CD4-positive, alpha-beta T cell treated with Interleukin-15 for 4 hours (primary cell): Measurements from ENCODE around the gene KLF3.

Experiments
- DNase-seq: peaks from one replicate; pipeline ENCODE4 v3.0.0-alpha.2; 2020; ENCODE audit warnings: low spot score

KLF3 gene

GRCh38 chr4:38674258-38675144 is 10.5 kb downstream of the KLF3 start:
- no peak for DNase-seq

GRCh38 chr4:38675146-38676121 is 11.4 kb downstream of the KLF3 start:
- DNase-seq, result peak; percentile 86

DNA sequence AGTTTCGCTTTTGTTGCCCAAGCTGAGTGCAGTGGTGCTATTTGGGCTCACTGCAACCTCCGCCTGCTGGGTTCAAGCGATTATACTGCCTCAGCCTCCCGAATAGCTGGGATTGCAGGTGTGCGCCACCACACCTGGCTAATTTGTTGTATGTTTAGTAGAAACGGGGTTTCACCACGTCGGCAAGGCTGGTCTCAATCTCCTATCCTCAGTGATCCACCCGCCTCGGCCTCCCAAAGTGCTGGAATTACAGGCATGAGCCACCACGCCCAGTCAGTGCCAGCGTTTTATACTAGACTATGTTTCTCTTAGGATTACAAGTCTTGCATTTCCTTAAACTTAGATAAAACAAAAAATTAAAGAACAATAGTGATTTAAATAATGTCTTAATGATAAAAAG is 13.0 kb downstream of the KLF3 start:
- no peak for DNase-seq

- DNase-seq, result no peak
Measured at GRCh38 chr4:38677441-38677840, 13.4 kb downstream of the KLF3 start.

DNA sequence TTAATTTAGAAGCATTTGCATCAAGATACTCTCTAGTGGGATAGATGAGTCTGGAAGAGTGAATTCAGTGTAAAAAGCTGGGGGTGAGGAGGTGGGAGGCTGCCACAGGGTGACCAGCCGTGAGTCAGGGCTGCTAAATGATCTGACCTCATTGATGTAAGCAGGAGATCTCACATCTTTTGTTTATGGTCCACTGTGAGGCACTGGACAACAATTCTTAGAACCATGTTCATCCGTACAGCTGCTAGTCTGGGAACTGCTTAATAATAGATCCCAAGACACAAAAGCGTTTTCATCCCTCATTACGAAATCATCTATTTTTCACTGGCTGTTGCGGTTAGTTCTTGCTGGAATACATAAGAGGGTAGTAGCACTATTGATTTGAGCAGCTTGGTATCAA is 14.1 kb downstream of the KLF3 start:
- DNase-seq, result no peak

DNA sequence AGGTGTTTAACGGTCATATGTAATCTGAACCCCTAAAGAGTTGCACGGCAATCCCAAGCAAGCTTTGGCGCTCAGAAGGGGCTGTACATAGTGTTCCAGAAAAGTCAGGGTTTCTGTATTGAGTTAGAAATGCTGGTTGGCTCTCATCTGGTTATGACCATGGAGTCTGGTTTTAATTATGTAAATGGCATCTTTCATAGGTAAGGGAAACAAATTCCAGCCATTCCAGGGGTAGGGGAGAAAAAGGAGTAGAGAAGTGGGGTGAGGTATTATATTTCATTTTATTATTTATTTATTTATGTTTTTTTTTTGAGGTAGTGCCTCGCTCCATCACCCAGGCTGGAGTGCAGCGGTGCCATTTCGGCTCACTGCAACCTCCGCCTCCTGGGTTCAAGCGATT is 15.9 kb downstream of the KLF3 start:
- no peak for DNase-seq

DNA sequence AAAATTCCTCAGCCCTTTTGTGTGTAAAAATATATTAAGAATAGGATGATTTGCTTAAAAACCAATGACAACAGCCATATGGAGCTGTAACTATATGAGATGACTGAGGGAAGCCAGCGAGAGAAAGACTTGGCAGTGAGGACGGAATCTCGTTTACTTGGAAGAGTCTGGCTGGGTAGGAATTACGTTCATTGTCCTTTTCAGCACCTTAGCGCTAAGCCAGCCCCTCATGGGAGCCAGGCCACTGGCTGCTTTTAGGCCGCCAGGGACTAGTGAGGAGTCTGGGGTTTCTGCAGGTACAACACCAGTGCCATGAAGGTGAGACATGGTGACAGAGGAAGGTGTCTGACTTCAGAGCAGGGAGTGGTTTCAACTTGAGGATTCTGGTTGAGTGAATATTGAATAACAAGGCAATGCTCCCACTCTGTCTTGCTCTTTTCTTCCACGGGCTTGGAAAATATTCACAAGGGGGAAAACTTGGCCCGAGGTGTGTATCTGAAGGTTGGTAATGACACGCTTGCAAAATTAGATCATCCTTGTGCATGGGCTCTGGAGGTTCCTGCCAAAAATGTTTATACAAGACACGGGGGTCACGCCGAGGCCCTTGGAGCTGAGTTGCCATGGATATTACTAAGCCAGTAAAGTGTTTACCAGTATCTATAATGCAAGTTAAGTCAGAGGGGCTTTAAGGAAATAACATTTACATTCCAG is 17.4 kb downstream of the KLF3 start:
- no peak for DNase-seq

GRCh38 chr4:38682336-38682735 is 18.3 kb downstream of the KLF3 start:
- DNase-seq, result no peak

DNA sequence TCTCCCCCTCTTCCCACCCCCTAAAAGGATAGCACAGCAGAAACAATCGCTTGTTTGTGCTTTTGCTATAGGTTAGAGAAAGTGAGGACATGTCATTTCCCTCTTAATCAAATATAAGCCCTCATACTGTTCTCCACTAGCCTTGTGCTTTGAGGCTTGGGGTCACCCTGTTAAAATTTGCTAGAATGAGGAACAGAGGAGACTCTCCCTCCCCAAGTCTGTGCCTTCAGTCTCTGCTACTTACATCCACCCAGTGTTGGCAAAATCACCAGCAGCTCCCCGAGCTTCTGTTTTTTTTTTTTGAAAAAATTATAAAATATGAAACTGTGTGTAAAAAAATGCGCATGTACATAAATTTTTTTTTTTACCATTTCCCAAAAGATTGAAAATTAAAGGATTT is 19.3 kb downstream of the KLF3 start:
- DNase-seq, result no peak

- no peak for DNase-seq
Measured at GRCh38 chr4:38684271-38684670, 20.3 kb downstream of the KLF3 start.

DNA sequence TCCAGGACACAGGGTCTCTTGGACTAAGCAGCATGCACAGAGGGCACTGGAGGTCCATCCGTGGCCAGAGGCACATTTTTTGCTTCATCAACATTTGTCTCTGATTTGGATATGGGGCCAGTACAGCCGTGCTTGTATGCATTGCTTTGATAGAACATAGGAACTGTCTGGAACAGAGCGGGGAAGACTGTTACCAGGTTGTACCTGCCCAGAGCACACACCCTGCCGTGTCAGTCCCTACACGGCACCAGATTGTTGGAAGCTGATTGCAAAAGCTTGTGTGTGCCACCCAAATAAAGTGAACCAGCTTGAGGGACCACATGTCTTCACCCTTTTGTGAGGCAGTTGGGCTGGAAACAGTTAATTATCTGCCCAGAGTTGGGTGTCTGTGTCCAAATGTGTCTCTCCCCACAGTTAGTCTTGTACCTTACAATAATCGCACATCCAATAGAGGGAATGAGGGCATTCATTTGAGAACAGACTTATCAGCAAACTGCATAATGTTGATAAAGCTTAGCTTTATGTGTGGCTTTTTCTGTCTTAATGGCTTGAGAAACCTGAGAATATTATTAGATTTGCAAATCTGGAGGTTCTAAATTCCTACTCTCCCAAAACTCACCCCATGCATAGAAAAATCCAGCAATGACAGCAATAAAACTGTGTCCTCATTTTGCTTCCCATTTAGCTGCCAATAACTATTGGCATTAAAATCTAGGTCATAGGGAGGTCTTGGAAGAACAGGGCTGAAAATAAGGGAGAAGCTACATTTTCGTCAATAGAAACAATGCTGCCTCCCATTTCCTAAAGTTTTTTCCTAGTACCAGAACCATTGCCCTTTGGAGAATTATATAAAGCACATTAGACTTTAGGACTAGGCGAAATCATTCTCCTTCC is 21.2 kb downstream of the KLF3 start:
- no peak for DNase-seq

DNA sequence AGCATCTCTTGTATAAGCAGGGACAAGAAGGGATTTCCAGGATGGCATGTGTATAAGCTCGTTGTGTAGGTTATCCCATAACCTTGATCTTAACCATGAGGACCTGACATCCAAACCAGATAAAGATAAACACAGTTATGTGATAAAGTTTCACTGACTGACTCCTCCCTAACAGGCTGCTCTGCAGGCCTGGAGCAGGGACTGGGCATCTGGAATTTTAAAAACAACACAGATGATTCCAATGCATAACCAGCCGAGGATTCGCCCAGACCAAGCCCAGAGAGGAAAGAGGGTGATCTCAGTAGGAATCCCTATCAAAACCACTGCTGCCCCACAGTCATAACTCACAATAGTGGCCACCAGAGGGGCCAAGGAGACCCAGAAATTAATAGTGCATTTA is 22.7 kb downstream of the KLF3 start:
- DNase-seq, result no peak

- no peak for DNase-seq
Measured at GRCh38 chr4:38687571-38688011, 23.6 kb downstream of the KLF3 start.

DNA sequence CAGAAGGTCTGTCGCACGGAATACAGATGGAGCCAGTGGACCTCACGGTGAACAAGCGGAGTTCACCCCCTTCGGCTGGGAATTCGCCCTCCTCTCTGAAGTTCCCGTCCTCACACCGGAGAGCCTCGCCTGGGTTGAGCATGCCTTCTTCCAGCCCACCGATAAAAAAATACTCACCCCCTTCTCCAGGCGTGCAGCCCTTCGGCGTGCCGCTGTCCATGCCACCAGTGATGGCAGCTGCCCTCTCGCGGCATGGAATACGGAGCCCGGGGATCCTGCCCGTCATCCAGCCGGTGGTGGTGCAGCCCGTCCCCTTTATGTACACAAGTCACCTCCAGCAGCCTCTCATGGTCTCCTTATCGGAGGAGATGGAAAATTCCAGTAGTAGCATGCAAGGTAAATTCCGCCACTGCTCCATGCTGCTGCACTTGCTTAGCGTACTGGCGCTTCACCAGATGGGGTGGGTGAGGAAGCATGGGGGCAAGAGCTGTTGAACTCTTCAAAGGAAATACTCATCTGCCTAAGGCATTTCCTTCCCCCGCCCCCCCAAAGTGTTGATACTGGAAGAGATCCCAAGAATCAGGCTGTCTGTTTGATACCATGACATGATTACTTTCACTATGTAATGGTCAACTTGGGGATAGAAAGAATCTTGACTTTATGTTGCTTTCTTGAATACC is 24.8 kb downstream of the KLF3 start:
- DNase-seq, result no peak

DNA sequence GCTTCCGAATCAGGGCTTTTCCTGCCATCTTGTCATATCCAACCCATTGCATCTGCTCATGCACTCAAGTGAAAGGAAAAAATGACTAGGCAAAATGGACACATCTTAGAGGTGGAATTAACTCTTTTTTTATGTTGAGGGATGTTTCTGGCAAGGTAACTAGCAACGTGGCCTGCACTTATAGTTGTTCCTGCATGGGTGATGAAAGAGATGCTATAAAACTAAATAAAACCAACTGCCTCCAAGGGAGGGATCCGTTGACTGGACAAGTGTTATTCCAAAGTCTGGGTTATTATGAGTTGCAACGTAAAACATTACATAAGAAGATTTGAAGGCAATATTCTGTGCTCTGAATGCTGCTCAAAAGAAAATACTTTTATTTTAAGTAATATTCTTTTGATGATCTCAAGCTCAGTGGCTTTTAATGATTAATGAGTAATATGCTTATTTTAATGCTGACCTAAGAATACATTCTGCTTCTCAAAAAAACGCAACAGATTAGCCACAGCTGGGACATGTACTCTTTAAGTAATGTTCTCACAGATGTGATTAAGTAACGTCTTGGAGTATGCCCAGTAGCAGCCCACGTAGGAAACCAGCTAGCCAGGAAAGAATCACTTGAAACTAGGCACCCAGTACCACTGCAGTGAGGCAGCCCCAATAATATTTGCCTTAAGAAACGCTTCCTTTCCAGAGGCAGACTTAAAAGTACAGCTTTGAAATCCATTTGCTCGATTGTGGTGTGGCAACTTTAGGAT is 27.4 kb downstream of the KLF3 start:
- DNase-seq, result no peak

DNA sequence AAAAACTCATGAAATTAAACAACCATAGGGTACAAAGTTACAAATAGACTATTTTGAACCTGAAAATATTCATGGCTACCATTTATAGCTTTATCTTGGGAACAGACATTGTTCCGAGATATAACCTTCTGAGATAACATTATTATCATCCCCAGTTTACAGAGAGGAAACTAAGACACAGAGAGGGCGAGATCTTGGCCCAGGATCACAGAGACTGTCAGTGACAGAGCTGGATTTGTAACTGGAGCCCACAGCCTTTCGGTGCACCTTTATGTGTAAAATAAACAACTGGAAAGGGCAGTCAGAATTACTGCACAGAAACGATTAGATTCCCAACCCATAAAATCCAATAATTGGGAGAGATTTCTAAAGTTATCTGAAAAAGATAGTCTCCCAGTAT is 28.4 kb downstream of the KLF3 start:
- no peak for DNase-seq

DNA sequence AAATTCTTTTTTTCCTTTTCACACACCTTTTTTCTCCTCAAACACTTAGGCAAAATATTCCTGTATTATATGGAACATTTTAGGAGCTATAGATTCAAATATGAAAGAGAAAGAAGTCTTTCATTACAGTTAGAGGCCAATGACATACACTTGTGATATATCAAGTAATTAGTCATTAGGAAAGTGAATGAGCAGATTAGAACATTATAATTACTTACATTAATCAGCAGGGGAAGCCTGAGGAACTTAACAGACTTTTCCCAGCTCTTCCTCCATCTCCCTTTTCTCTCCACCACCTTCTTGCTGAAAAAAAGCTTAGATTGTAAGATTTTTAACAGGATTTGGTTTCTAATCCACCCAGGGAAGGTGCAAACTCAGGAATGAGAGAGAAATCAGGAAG is 29.6 kb downstream of the KLF3 start:
- no peak for DNase-seq

DNA sequence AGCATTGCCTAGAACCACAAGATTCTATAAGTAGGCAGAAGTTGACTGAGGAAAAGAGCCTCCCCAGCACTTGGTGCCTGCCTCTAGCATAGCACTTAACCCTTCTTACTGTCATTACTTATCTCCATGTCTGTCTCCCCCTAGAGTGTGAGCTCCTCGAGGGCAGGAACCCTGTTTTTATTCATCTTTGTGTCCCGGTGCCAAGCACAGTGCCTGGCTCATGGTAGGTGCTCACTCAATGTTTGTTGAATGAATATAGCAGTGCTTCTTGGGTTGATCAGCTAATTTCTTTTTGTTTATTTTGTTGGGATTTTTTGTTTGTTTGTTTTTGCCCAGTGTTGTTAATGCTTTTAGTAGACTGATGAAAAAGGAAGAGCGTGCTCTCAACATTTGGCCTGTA is 30.3 kb downstream of the KLF3 start:
- no peak for DNase-seq

DNA sequence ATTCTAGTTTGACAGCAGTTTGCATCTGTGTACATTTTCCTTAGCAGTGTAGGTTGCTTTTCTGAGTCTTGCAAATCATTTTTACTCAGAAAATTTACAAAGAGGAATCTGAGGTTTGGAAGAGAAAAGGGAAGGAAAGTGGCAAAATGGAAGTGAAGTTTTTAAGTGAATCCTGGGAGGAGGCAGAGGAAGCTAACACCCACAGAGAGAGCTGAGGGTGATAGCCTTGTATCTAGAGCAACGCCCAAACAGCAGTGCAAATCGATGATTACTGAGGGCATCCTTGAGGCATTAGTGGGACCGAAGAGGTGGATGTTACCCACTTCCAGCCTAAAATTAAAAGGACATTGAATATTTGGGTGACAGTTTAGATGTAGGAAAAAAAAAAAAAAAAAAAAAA is 31.8 kb downstream of the KLF3 start:
- DNase-seq, result no peak

DNA sequence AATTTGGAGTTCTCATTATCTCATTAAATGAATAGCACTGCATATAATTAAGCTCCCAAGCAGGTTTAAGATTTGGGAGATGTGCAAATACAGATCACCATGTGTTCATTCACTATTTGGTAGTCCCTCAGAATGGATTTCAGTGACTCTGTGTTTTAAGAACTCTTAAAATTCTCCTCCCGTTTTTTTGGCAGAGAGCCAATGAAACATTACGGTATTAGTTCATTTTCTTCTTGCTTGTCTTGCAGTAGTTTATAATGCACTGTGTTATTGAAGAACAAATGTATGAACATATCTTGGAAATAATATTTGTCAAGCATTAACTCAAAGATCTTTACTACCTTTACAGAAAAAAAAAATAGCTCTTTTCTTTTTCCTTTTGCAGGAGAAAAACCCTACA is 32.7 kb downstream of the KLF3 start:
- DNase-seq, result no peak
